Mesendoderm (in vitro differentiated cells): ENCODE measurements around the gene RBBP8NL.
A peak's percentile ranks its signal among the peaks of the same experiment; 100 is the strongest.

Experiments used
- DNase-seq: peaks from one replicate; pipeline ENCODE4 v3.0.0; 2013
- H2AK5ac ChIP-seq: 2 replicates; pipeline ENCODE4 v1.6.1; 2013; ENCODE audit warnings: low read length, inconsistent platforms
- H2BK120ac ChIP-seq: 2 replicates; pipeline ENCODE4 v1.6.1; 2013; ENCODE audit warnings: low read depth, mild to moderate bottlenecking, low read length, moderate library complexity, mixed read lengths
- H2BK15ac ChIP-seq: replicated peaks from 2 replicates; pipeline ENCODE4 v1.6.1; 2013; ENCODE audit warnings: low read depth, mild to moderate bottlenecking, moderate library complexity
- H2BK5ac ChIP-seq: 2 replicates; pipeline ENCODE4 v1.6.1; 2013; ENCODE audit warnings: low read length, inconsistent platforms
- H3K18ac ChIP-seq: 2 replicates; pipeline ENCODE4 v1.6.1; 2013; ENCODE audit warnings: mild to moderate bottlenecking, low read length, mixed read lengths
- H3K23ac ChIP-seq: one replicate; pipeline ENCODE4 v1.6.1; 2013; ENCODE audit warnings: low read length
- H3K27ac ChIP-seq: 2 replicates; pipeline ENCODE4 v1.5.1; 2013; ENCODE audit warnings: low read depth, mild to moderate bottlenecking, inconsistent platforms, low read length, moderate library complexity
- H3K27me3 ChIP-seq: 2 replicates; pipeline ENCODE4 v1.6.1; 2013; ENCODE audit warnings: low read length, control low read depth, mild to moderate bottlenecking, inconsistent platforms; ENCODE audit not compliant: insufficient read depth, poor library complexity
- H3K36me3 ChIP-seq: 2 replicates; pipeline ENCODE4 v1.6.1; 2013; ENCODE audit warnings: low read length, inconsistent platforms; ENCODE audit not compliant: control insufficient read depth, insufficient read depth
- H3K4ac ChIP-seq: one replicate; pipeline ENCODE4 v1.6.1; 2013; ENCODE audit warnings: low read depth, mild to moderate bottlenecking, low read length, moderate library complexity
- H3K4me1 ChIP-seq: 2 replicates; pipeline ENCODE4 v1.6.1; 2013; ENCODE audit warnings: low read depth, low read length, inconsistent platforms; ENCODE audit not compliant: control insufficient read depth
- H3K4me2 ChIP-seq: 2 replicates; pipeline ENCODE4 v1.6.1; 2013; ENCODE audit warnings: low read length
- H3K4me3 ChIP-seq: 2 replicates; pipeline ENCODE4 v1.5.1; 2013; ENCODE audit warnings: mild to moderate bottlenecking, low read length
- H3K56ac ChIP-seq: one replicate; pipeline ENCODE4 v1.6.1; 2013; ENCODE audit warnings: low read length
- H3K79me1 ChIP-seq: 2 replicates; pipeline ENCODE4 v1.6.1; 2013; ENCODE audit warnings: low read length, inconsistent platforms
- H3K79me2 ChIP-seq: 2 replicates; pipeline ENCODE4 v1.6.1; 2013; ENCODE audit warnings: mild to moderate bottlenecking, low read length; ENCODE audit not compliant: control insufficient read depth, insufficient read depth
- H3K9ac ChIP-seq: 2 replicates; pipeline ENCODE4 v1.6.1; 2013; ENCODE audit warnings: low read length, inconsistent platforms
- H4K5ac ChIP-seq: one replicate; pipeline ENCODE4 v1.6.1; 2013; ENCODE audit warnings: low read length
- H4K8ac ChIP-seq: one replicate; pipeline ENCODE4 v1.6.1; 2013; ENCODE audit warnings: low read depth, mild to moderate bottlenecking, control low read depth, low read length, moderate library complexity
- WGBS: extraction: QIAGEN DNeasy Blood & Tissue Kit; methylation state at CpG from one replicate; pipeline ENCODE4 v1.1.7; 2013; ENCODE audit warnings: low lambda C conversion rate, missing lambda C conversion rate; ENCODE audit not compliant: insufficient coverage; ENCODE audit errors: extremely low coverage; 5-methylcytosine and 5-hydroxymethylcytosine counted together

The RBBP8NL gene

GRCh38 chr20:62371588-62372041, 55.7 kb downstream of the RBBP8NL start:
- H3K4me1 ChIP-seq, result peaks cover 8% of the 10 kb centered on the region
- no CpG with 5 or more reads among the region's 8 CpGs for WGBS

GRCh38 chr20:62370807-62371587, 56.3 kb downstream of the RBBP8NL start:
- H2BK15ac ChIP-seq, result no peak overlapping the region
- DNase-seq, result no peak
- H3K79me1 ChIP-seq, result no peaks in the 10 kb centered on the region
- no peak overlapping the region for H2BK120ac ChIP-seq
- H3K79me2 ChIP-seq, result peaks cover 2% of the 10 kb centered on the region
- peaks cover 8% of the 10 kb centered on the region for H3K4me1 ChIP-seq
- no peak overlapping the region for H2BK5ac ChIP-seq
- H4K5ac ChIP-seq, result no peak overlapping the region
- H3K4me3 ChIP-seq, result no peak overlapping the region
- no CpG with 5 or more reads among the region's 18 CpGs for WGBS
- H4K8ac ChIP-seq, result no peak overlapping the region
- H3K23ac ChIP-seq, result no peak overlapping the region
- H3K18ac ChIP-seq, result no peak overlapping the region
- H3K4me2 ChIP-seq, result no peak overlapping the region
- no peak overlapping the region for H3K4ac ChIP-seq
- no peaks in the 10 kb centered on the region for H3K36me3 ChIP-seq
- H3K27ac ChIP-seq, result no peak overlapping the region
- no peak overlapping the region for H2AK5ac ChIP-seq
- H3K56ac ChIP-seq, result no peak overlapping the region
- H3K27me3 ChIP-seq, result no peaks in the 10 kb centered on the region
- no peak overlapping the region for H3K9ac ChIP-seq

More at GRCh38 chr20:62371588-62372041, 55.7 kb downstream of the RBBP8NL start:
- no peak overlapping the region for H2BK5ac ChIP-seq
- no peak overlapping the region for H3K56ac ChIP-seq
- no peaks in the 10 kb centered on the region for H3K36me3 ChIP-seq
- no peak overlapping the region for H2AK5ac ChIP-seq
- H3K4me2 ChIP-seq, result no peak overlapping the region
- no peaks in the 10 kb centered on the region for H3K27me3 ChIP-seq
- H2BK120ac ChIP-seq, result no peak overlapping the region
- no peak overlapping the region for H4K8ac ChIP-seq
- H3K27ac ChIP-seq, result no peak overlapping the region
- no peak overlapping the region for H2BK15ac ChIP-seq
- H3K9ac ChIP-seq, result no peak overlapping the region
- H3K4ac ChIP-seq, result no peak overlapping the region
- H3K79me2 ChIP-seq, result no peaks in the 10 kb centered on the region
- DNase-seq, result no peak
- no peak overlapping the region for H3K18ac ChIP-seq
- H3K4me3 ChIP-seq, result no peak overlapping the region
- H3K23ac ChIP-seq, result no peak overlapping the region
- no peak overlapping the region for H4K5ac ChIP-seq
- no peaks in the 10 kb centered on the region for H3K79me1 ChIP-seq

- Histone ChIP-seq H3K79me2 (peaks cover 5% of the 10 kb centered on the region), H3K56ac (no peak overlapping the region), H3K4me3 (no peak overlapping the region), H2BK120ac (peak overlapping the region; percentile 30), H3K4me1 (peaks cover 8% of the 10 kb centered on the region), H2BK5ac (no peak overlapping the region), H3K27ac (no peak overlapping the region), H4K5ac (no peak overlapping the region), H3K23ac (no peak overlapping the region), H3K79me1 (no peaks in the 10 kb centered on the region), H4K8ac (no peak overlapping the region), H3K4ac (no peak overlapping the region), H3K9ac (no peak overlapping the region), H3K4me2 (no peak overlapping the region), H3K27me3 (no peaks in the 10 kb centered on the region), H3K18ac (no peak overlapping the region), H2AK5ac (no peak overlapping the region), H3K36me3 (no peaks in the 10 kb centered on the region), H2BK15ac (no peak overlapping the region)
- DNase-seq, result no peak
- no CpG with 5 or more reads among the region's 19 CpGs for WGBS
Measured at GRCh38 chr20:62370115-62370806, 57.1 kb downstream of the RBBP8NL start.

- peak overlapping the region; percentile 10 for H3K18ac ChIP-seq
- H3K79me2 ChIP-seq, result peaks cover 10% of the 10 kb centered on the region
- H2BK15ac ChIP-seq, result no peak overlapping the region
- no peak overlapping the region for H3K4me2 ChIP-seq
- H3K4me1 ChIP-seq, result peaks cover 8% of the 10 kb centered on the region
- no peak overlapping the region for H4K5ac ChIP-seq
- no peak overlapping the region for H4K8ac ChIP-seq
- H2BK120ac ChIP-seq, result peak overlapping the region; percentile 30
- H3K4me3 ChIP-seq, result no peak overlapping the region
- no peak overlapping the region for H3K56ac ChIP-seq
- H3K27ac ChIP-seq, result no peak overlapping the region
- no peak for DNase-seq
- WGBS, result no CpG with 5 or more reads among the region's 4 CpGs
- no peak overlapping the region for H3K9ac ChIP-seq
- no peaks in the 10 kb centered on the region for H3K27me3 ChIP-seq
- H2BK5ac ChIP-seq, result no peak overlapping the region
- no peak overlapping the region for H3K23ac ChIP-seq
- H3K4ac ChIP-seq, result no peak overlapping the region
- H3K36me3 ChIP-seq, result no peaks in the 10 kb centered on the region
- H3K79me1 ChIP-seq, result peaks cover 5% of the 10 kb centered on the region
- H2AK5ac ChIP-seq, result no peak overlapping the region
Measured at GRCh38 chr20:62369815-62370114, 57.6 kb downstream of the RBBP8NL start.

GRCh38 chr20:62368976-62369814, 58.1 kb downstream of the RBBP8NL start:
- H3K23ac ChIP-seq, result no peak overlapping the region
- no peak overlapping the region for H2BK120ac ChIP-seq
- peaks cover 6% of the 10 kb centered on the region for H3K79me1 ChIP-seq
- no peaks in the 10 kb centered on the region for H3K27me3 ChIP-seq
- H3K9ac ChIP-seq, result peak overlapping the region; percentile 68
- no peak overlapping the region for H3K27ac ChIP-seq
- peak overlapping the region; percentile 44 for H3K4me2 ChIP-seq
- H3K79me2 ChIP-seq, result peaks cover 16% of the 10 kb centered on the region
- no peak overlapping the region for H2BK15ac ChIP-seq
- H3K36me3 ChIP-seq, result no peaks in the 10 kb centered on the region
- peaks cover 8% of the 10 kb centered on the region for H3K4me1 ChIP-seq
- no peak overlapping the region for H2AK5ac ChIP-seq
- H3K4me3 ChIP-seq, result no peak overlapping the region
- peak; percentile 78 for DNase-seq
- no peak overlapping the region for H3K4ac ChIP-seq
- H3K18ac ChIP-seq, result peak overlapping the region; percentile 76
- no peak overlapping the region for H2BK5ac ChIP-seq
- peak overlapping the region; percentile 76 for H3K56ac ChIP-seq
- no peak overlapping the region for H4K8ac ChIP-seq
- WGBS, result no CpG with 5 or more reads among the region's 28 CpGs
- H4K5ac ChIP-seq, result no peak overlapping the region
